Measurements from ENCODE around the gene KYAT1.

GRCh38 chr9:128916745-128917144 lies 35.0 kb upstream of the KYAT1 start:
- TF ChIP-seq CTCF (conservative IDR thresholded peaks at IDR 0.05), result no peak
- no peak for TF ChIP-seq EZH2 (IDR thresholded peaks at IDR 0.05; ENCODE audit: low read depth)

All from PC-9 (cell line).